ENCODE measurements around the gene AEBP2.

DNA sequence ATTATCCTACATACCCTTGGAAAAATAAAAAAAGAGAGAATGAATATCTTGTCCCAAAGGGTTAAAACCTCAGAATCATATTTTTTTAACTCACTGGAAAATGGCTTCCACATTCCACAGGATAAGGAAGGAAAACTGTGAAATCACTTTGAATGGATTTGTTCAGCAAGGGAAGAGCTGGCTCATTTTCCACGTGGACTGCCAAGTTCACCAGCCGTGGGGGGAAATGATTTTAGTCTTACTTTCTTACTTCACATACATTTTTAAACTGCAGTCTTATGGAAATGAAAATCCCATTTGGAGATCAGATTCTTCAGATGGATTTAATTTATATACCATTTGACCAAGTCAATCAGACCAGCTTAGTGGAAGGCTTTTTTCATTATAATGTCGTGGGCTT, 29.9 kb upstream of the AEBP2 start:
- TF ChIP-seq CTCF (IDR thresholded peaks at IDR 0.05; ENCODE audit: insufficient read depth, low read length, poor library complexity, severe bottlenecking) (no peak), EZH2phosphoT487 (conservative IDR thresholded peaks at IDR 0.05; ENCODE audit: low read length) (no peak)
